Non-pigmented ciliary epithelial cell (primary cell): ENCODE data around the gene CLDN1.
A peak's percentile ranks its signal among the peaks of the same experiment; 100 is the strongest.
"Not testable (repeated sequence)": the region's sequence is repeated elsewhere in the genome, so short reads cannot be mapped to it uniquely, and the experiment has no call there.

Experiments
- DNase-seq: peaks from one replicate; pipeline ENCODE4 v3.0.0-alpha.2; 2010; ENCODE audit warnings: low read depth

CLDN1 gene

DNA sequence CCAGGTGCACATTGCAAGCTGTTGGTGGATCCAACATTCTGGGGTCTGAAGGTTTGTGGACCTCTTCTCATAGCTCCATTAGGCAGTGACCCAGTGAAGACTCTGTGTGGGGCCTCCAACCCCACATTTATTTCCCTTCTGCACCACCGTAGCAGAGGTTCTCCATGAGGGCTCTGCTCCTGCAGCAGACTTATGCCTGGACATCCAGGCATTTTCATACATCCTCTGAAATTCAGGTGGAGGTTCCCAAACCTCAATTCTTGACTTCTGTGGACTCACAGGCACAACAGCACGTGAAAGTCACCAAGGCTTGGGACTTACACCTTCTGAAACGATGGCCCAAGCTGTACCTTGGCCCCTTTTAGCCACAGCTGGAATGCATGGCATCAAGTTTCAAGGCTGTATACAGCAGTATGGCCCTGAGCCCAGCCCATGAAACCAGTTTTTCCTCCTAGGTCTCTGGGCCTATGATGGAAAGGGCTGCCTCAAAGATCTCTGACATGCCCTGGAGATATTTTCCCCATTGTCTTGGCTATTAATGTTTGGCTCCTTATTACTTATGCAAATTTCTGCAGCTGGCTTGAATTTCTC lies 30.2 kb downstream of the CLDN1 start:
- DNase-seq = no peak

DNA sequence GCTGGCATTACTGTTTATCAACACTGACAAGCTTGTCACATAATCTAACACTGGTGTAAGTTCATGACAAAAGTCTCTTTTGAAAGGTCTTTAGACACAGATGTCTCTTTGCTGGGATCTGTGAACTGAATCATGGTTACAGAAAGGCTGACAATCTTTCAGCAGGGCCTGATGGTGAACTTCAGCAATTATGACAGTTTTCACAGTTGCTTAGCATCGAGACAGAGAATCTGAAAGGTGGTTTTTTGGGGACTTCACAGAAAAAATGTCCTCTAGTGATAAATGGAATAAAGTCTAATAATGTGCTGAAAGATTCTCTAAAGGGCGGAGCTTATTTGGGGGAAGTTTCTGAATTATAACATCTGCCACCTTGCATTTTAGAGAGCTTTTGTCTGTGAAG lies 32.3 kb downstream of the CLDN1 start:
- DNase-seq = no peak

DNA sequence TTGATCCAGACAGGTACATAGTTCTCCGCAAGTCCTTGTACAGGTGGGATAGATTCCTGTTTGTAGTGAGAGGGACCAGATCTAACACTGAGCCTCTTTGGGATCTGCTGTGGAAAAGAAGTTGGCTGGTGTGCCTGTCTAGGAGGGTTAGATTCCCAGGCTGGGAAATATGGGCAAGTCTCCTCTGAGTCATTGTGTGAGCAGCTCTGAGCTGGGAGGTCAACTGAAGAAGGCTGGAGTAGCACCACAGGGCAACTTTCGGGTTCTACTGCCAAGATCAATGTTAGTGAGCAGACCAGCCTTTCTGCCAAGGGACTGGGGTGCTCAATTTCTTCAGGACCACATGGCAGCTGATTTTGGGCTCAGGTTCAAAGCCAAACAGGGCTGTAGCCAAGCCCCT lies 33.4 kb downstream of the CLDN1 start:
- DNase-seq = no peak

DNA sequence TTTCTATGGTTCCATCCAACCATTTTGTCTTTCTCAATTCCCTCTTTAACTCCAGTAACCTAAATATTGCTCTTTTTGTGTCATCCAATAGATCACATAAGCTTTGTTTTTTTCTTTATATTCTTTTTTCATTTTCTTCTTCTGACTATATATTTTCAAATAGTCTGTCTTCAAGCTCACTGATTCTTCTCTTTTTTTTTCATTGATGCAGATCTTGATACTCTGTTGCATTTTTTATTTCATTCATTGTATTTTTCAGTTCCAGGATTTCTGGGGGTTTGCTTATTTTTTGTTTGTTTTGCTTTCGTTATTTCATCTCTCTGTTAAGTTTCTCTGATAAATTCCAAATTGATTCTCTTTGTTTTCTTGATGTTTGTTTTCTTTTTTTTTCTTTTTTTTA lies 36.2 kb downstream of the CLDN1 start:
- no peak for DNase-seq

DNA sequence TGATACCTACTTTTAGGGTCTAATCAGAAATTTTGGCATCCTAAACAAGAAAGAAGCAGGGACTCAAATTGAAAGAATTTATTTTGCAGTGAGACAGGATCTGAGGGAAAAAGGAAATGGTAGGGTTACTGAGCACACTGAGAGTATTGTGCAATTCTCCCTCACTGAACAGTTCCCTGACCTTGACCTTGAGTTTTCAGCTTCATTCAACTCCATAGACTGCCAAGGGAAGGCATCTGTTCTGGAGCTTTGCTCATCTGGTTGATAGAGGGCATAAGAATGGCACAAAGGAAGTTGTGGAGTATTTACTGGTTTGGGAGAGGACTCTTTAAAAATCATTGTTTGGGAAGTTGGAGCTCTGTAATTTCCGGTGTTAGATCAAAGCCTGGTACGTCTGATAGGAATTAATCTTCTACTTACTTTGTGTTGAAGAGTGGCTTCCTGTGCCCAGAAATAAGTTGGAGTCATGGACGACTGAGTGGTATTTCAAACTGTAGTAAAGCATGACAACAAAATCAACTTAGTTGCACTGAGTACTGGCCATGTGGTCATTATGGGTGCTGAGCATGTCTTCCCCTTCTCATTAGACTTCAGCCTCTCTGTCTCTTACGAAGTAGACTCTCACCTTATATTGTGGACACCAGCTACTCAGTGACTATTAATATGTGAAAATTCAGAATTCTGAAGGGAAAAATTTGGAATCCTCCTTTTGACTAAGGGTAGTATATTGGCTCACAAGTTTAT lies 40.8 kb downstream of the CLDN1 start:
- DNase-seq = no peak

DNA sequence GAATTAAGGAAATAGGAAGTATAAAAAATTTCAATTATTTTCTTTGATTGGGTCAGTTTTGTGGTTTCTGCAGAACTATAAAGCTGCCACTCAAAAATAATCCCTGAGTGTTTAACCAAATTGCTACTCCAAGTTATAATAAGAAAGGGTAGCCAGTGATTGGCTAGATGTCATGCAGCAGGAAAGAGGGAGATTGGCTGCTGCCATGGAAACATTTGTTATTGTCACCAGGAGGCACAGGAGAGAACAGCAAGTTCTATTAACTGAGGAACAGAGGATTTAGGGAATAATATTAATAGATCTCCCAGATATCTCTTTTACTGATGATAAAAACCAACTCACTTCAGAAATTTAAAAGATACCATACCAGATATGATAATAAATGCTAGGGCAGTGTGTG lies 42.6 kb downstream of the CLDN1 start:
- no peak for DNase-seq

DNA sequence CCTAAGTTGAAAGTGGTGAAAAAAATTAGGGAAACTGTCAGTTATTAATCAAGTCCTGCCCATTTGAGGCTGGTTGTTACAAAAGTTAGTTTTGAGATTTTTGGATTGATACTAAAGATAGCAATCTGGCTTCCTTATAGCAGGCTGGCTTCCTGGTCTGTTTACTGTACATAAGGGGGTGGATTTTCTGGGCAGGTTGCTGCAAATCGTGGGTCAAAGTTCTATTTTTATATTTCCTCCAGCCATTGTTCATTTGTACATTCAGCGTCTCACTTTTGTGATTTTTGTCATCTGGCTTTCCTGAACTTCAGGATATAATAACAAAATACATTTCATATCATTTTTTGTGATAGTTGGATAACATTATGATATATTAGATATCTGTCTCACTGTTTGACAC lies 49.5 kb downstream of the CLDN1 start:
- no peak for DNase-seq

DNA sequence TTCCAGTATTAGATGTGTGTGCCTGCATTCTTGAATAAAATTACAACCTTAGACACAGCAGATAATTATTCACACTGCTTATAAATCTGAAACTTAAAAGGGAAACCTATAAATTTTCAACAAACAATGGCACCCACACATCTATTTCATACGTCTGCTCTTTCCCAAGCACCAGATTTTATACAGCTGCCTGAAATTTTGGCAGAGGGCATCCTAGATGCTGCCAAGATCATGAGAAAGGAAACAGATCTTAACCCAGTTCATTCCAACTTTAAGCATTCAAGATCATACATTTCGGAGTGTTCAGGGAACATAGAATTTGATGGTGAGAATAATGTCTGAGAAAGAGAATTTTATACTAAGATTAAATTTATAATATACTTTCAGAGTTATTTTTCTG lies 53.1 kb downstream of the CLDN1 start:
- DNase-seq = no peak

DNA sequence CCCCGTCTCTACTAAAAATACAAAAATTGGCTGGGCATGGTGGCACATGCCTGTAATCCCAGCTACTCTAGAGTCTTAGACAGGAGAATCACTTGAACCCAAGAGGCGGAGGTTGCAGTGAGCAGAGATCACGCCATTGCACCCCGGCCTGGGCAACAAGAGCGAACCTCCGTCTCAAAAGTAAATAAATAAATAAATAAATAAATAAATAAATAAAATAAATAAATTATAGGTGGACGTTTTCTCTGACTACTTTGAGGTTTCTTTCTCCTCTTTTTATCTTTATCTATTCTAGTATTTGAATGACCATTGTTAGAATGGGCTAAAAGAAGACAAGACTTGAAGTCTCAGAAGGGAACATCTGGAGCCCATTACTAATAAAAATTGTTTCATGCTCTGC lies 54.8 kb downstream of the CLDN1 start:
- DNase-seq = not testable (repeated sequence)

DNA sequence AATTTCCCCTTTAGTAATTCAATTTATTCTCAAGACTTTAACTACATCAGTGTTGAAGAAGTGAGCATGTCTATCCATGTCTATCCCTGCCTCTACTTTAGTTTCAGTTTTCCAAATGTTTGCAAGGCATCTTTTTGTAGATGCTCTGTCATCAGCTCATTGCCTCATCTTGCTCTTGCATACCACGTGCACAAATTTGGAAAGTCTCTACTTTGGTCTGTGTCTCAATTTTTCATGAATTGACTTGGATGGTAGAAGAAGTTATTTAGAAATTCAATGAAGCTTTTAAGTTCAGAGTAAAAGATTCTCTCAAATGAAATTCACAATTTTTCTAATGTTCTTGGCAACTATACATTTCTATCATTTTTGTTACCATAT lies 55.3 kb downstream of the CLDN1 start:
- DNase-seq = no peak

DNA sequence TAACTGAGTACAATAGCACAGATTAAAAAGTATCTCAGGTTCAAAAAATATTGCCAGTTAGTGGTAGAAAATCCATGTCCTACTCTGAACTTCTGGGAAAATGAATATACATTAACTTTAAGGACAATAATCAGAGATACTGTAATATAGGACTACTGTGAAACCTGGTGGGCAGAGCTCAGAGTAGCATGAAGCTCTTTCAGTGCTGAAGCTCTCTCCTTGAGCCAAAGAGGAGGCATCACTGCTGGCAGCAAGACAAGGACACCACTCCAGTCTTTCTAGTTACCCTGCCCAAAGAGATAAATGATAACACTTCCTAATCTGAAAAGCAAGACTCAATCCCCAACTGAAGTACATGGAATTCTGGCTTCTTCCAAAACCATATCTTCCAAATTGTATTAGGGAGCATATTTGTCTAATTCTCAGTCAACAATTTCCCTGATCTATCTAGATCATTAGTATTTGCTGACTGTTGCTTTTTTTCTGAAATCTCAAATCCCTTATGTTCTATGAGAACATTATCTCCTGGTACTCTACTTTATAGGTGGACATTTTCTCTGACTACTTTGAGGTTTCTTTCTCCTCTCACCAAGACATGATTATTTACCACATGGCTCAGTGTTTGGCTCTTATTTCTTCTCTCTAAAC lies 55.9 kb downstream of the CLDN1 start:
- DNase-seq = no peak

DNA sequence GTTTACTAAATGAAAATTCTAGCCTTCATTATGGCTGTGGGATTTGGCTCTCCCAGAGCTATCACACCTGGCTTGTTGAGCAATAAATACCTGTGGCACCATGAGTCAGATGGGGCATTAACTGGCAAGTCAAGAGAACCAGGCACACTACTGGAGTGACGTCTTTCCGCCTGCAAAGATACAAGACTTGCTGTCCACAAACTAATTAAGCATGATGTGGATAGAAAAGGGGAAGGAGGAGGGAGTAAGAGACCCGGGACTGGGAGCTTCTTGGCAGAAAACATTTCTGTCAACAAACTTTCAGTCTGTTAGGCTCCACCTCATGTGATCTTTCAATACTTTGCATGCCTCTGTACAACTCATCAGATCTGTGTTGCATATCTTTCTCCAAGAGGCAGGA lies 56.5 kb downstream of the CLDN1 start:
- DNase-seq = peak; percentile 54

DNA sequence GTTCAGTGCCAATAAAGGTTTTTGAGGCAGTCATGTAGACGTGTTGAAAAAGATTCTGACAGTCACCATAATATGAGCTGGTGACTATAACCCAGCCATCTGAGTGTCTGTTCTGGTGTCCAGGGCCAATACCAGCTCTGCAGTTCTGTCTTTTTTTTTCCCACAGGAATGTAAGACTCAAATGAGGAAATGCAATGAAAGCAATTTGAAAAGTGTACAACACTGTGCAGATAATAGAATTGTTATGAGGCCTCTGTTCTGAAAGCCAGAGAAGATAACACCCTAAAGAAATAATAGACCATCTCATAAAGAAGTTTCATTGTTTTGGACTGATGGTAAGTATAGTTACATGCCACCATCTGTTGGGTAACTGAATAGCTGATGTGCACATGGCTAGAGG lies 57.1 kb downstream of the CLDN1 start:
- no peak for DNase-seq

DNA sequence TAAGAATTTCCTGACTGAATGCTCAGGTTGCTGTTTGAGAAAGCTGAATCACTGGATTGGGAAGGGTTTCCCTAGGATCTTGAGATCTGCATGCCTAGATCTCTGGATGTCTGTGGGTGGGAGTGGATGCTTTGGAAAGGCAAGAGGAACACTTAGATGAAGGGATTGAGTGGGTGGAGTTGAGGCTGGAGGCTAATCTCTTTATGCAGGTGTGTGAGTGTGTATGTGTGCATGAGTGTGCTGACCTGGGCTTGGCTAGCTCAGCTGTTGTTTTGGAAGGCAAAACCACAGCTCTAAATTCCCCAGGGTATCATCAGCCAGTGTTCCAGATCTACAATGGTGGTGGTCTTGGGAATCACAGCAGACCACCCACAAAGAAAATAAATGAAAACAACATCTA lies 60.5 kb downstream of the CLDN1 start:
- peak; percentile 30 for DNase-seq

DNA sequence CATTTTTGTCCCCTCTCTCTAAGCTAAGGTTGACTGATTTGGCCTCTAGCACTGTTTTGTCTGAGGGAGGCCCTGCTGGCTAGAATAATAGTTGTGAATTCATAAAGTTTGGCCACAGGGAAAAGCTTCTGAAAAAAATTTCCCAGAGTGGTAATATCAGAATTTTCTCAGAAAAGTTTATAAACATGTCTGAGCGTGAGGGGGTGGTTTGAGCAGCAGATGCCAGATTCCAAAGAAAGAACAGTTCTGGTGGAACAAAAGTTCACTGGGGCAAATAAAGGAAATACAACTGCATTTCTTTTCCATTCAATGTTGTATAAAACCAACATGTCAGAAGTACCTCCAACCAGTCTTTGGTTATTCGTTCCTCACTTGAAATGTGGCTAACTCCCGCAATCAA lies 61.2 kb downstream of the CLDN1 start:
- no peak for DNase-seq

DNA sequence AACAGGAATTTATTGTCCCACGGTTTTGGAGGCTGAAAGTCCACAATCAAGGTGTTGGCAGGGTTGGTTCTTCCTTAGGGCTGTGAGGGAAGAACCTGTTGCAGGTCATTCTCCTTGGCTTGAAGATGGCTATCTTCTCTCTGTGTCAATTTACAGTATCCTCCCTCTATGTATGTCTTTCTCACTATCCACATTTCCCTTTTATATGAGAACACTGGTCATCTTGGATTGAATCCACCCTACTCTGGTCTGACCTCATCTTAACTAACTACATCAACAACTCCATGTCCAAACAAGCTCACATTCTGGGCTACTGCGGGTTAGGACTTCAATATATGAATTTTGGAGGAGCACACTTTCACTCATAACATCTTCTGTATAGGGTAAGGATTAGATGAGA lies 61.9 kb downstream of the CLDN1 start:
- DNase-seq = no peak

DNA sequence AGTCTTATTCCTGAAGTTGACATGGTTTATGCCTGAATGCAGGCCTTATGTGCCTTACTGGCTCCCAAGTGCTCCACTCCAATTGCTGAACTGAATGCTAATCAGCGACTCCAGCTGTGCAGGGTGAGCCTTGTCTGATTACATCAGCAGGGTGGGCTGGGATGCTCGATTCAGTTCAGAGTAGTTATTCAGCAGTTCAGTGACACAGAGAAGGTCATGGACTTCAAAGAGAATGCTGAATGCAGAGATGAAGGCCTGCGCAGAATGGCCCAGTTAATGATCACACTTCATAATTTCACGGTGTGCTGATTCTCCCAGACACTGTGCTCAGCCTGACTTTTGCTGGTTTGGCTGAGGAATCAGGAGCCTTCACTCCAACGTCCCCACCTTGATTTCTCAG lies 63.6 kb downstream of the CLDN1 start:
- peak; percentile 27 for DNase-seq
